Measurements from ENCODE around the gene ESD. TPM values are rescaled to one million over a fixed set of nuclear protein-coding genes. Genes with fewer than 3 reads are reported as not detected.

The ESD gene
- total and polyA plus RNA-seq, 2 of the 13 experiments (the other 11 are each of a cell fraction or from before 2014, with no cell fraction given), result 118 to 147 TPM

DNA sequence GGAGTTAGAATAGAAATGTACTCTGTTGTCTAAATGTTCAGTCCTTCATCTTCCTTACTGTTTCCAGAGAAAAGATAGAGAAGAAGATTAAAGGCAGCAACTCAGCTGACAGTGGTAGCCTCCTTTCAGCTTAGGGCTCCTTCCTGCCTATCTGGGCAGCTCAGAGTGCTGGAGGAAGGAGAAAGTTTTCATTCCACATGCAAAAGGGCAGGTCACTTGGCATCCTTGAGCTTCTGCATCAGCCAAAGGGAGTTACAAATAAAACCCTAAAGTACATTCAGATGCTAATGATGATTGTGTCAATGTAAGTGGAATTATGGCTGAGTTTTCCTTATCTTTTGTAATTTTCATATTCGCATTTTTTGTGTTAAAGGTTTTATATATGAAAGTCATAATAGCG is 58.9 kb downstream of the ESD start:
- in situ Hi-C loops (cut with HindIII; ENCODE audit: extremely low pct_ligation_motif_present, low pct_unique_long_range_greater_than_20kb) (no loop called here), intact Hi-C loops (cut with micrococcal nuclease; ENCODE audit: unreplicated experiment) (no loop called here)
- no peak overlapping the region for H3K4me3 ChIP-seq (replicated peaks in 1 of 3; ENCODE audit: insufficient read depth in 1 of 3, low read depth in 2 of 3, low read length in 3 of 3)
- no peaks in the 10 kb centered on the region for H3K79me2 ChIP-seq (ENCODE audit: insufficient read depth, low read length)
- H3K27ac ChIP-seq (ENCODE audit: extremely low read length, insufficient read depth, low read length), result no peak overlapping the region
- no peak overlapping the region for H2AFZ ChIP-seq (ENCODE audit: low read length)
- H3K27me3 ChIP-seq (ENCODE audit: control insufficient read depth in 1 of 2, insufficient read depth in 2 of 2, low read length in 2 of 2), result no peaks in the 10 kb centered on the region
- H4K20me1 ChIP-seq (ENCODE audit: insufficient read depth, low read length), result no peaks in the 10 kb centered on the region
- WGBS (ENCODE audit: low lambda C conversion rate), result 96% methylated on average over 2 of the region's 2 CpGs
- H3K9ac ChIP-seq (ENCODE audit: insufficient read depth, low read depth, low read length), result no peak overlapping the region
- no peaks in the 10 kb centered on the region for H3K9me3 ChIP-seq (ENCODE audit: low read length)
- CTCF ChIA-PET (ENCODE audit: low intra/inter-chr PET ratio, low total read pairs), result no interaction called here
- peak; percentile 21 for FAIRE-seq
- POLR2A ChIA-PET, result no interaction called here
- no TSS peak for BruUV-seq (replicated peaks)
- DNase-seq (ENCODE audit: low spot score), result no peak
- H3K4me2 ChIP-seq (ENCODE audit: low read depth, low read length), result no peak overlapping the region
- peaks cover 2 to 16% of the 10 kb centered on the region in 2 experiments; a peak in 3 of 5 replicates for H3K36me3 ChIP-seq (replicated peaks in 1 of 2; ENCODE audit: control insufficient read depth in 1 of 2, insufficient read depth in 2 of 2, low read length in 2 of 2)
- TF ChIP-seq DNMT1 (CRISPR knock-in tag; IDR thresholded peaks at IDR 0.05) (no peak), ZNF234 (CRISPR knock-in tag; conservative IDR thresholded peaks at IDR 0.05) (no peak), RFX3 (CRISPR knock-in tag; IDR thresholded peaks at IDR 0.05) (no peak), ZFY (CRISPR knock-in tag; IDR thresholded peaks at IDR 0.05) (no peak), DR1 (CRISPR knock-in tag; IDR thresholded peaks at IDR 0.05) (no peak)
- TF ChIP-seq, protein P1, sequence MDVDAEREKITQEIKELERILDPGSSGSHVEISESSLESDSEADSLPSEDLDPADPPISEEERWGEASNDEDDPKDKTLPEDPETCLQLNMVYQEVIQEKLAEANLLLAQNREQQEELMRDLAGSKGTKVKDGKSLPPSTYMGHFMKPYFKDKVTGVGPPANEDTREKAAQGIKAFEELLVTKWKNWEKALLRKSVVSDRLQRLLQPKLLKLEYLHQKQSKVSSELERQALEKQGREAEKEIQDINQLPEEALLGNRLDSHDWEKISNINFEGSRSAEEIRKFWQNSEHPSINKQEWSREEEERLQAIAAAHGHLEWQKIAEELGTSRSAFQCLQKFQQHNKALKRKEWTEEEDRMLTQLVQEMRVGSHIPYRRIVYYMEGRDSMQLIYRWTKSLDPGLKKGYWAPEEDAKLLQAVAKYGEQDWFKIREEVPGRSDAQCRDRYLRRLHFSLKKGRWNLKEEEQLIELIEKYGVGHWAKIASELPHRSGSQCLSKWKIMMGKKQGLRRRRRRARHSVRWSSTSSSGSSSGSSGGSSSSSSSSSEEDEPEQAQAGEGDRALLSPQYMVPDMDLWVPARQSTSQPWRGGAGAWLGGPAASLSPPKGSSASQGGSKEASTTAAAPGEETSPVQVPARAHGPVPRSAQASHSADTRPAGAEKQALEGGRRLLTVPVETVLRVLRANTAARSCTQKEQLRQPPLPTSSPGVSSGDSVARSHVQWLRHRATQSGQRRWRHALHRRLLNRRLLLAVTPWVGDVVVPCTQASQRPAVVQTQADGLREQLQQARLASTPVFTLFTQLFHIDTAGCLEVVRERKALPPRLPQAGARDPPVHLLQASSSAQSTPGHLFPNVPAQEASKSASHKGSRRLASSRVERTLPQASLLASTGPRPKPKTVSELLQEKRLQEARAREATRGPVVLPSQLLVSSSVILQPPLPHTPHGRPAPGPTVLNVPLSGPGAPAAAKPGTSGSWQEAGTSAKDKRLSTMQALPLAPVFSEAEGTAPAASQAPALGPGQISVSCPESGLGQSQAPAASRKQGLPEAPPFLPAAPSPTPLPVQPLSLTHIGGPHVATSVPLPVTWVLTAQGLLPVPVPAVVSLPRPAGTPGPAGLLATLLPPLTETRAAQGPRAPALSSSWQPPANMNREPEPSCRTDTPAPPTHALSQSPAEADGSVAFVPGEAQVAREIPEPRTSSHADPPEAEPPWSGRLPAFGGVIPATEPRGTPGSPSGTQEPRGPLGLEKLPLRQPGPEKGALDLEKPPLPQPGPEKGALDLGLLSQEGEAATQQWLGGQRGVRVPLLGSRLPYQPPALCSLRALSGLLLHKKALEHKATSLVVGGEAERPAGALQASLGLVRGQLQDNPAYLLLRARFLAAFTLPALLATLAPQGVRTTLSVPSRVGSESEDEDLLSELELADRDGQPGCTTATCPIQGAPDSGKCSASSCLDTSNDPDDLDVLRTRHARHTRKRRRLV (CRISPR knock-in tag; IDR thresholded peaks at IDR 0.05), result no peak
- TF ChIP-seq, protein P2, sequence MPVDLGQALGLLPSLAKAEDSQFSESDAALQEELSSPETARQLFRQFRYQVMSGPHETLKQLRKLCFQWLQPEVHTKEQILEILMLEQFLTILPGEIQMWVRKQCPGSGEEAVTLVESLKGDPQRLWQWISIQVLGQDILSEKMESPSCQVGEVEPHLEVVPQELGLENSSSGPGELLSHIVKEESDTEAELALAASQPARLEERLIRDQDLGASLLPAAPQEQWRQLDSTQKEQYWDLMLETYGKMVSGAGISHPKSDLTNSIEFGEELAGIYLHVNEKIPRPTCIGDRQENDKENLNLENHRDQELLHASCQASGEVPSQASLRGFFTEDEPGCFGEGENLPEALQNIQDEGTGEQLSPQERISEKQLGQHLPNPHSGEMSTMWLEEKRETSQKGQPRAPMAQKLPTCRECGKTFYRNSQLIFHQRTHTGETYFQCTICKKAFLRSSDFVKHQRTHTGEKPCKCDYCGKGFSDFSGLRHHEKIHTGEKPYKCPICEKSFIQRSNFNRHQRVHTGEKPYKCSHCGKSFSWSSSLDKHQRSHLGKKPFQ (CRISPR knock-in tag; IDR thresholded peaks at IDR 0.05; ENCODE audit: insufficient replicate concordance), result no peak
- TF ChIP-seq, protein P3, sequence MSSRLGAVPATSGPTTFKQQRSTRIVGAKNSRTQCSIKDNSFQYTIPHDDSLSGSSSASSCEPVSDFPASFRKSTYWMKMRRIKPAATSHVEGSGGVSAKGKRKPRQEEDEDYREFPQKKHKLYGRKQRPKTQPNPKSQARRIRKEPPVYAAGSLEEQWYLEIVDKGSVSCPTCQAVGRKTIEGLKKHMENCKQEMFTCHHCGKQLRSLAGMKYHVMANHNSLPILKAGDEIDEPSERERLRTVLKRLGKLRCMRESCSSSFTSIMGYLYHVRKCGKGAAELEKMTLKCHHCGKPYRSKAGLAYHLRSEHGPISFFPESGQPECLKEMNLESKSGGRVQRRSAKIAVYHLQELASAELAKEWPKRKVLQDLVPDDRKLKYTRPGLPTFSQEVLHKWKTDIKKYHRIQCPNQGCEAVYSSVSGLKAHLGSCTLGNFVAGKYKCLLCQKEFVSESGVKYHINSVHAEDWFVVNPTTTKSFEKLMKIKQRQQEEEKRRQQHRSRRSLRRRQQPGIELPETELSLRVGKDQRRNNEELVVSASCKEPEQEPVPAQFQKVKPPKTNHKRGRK (CRISPR knock-in tag; IDR thresholded peaks at IDR 0.05), result no peak
- no peaks in the 10 kb centered on the region for H3K4me1 ChIP-seq (ENCODE audit: insufficient read depth, low read length)
- no peak for ATAC-seq
